Omental fat pad (tissue), 4 donors: Measurements from ENCODE around the gene CEP95. TPM values are rescaled to one million over a fixed set of nuclear protein-coding genes. Genes with fewer than 3 reads are reported as not detected.
"Not testable (repeated sequence)": the region's sequence is repeated elsewhere in the genome, so short reads cannot be mapped to it uniquely, and the experiment has no call there.

ENCODE experiments used
- ATAC-seq: fragments of 150-250 bp; one replicate; pipeline ENCODE4 v1.9.1; 2016; ENCODE audit warnings: mild to moderate bottlenecking, moderate library complexity; ENCODE audit not compliant: low FRiP score
- DNase-seq: peaks from one replicate; pipeline ENCODE4 v3.0.0-alpha.2; 2019; ENCODE audit warnings: low spot score
- CTCF ChIP-seq, 3 donors: fragments of 450-650 bp; IDR thresholded peaks; one replicate each; pipeline ENCODE4 v1.5.1; 2016 to 2017; ENCODE audit warnings: antibody characterized with exemption in 3 of 3, mild to moderate bottlenecking in 3 of 3, moderate library complexity in 2 of 3
- total RNA-seq, 4 donors: library from RNA; depleted of rRNA; stranded (reverse); fragments of >200 nt; gene quantifications; one replicate each; pipeline ENCODE4 v1.1.0, GENCODE V29; 2016

The CEP95 gene
- total RNA-seq, 4 donors from 2014 or later: 30.4 to 60.5 (median 41.3) TPM

GRCh38 chr17:64565563-64565962, 58.8 kb downstream of the CEP95 start:
- ATAC-seq (no peak), DNase-seq (no peak)
- no peak for TF ChIP-seq CTCF (IDR thresholded peaks at IDR 0.05)

- ATAC-seq (no peak), DNase-seq (no peak)
- no peak for TF ChIP-seq CTCF (IDR thresholded peaks at IDR 0.05)
Measured at GRCh38 chr17:64571746-64572145, 65.0 kb downstream of the CEP95 start.

GRCh38 chr17:64572682-64573154, 65.9 kb downstream of the CEP95 start:
- no peak for DNase-seq
- TF ChIP-seq CTCF (IDR thresholded peaks at IDR 0.05): no peak
- ATAC-seq: peak; percentile 37

- ATAC-seq (no peak), DNase-seq (no peak)
- no peak for TF ChIP-seq CTCF (IDR thresholded peaks at IDR 0.05)
Measured at GRCh38 chr17:64573214-64573613, 66.4 kb downstream of the CEP95 start.

GRCh38 chr17:64574646-64575045, 67.9 kb downstream of the CEP95 start:
- DNase-seq (no peak), ATAC-seq (no peak)
- no peak for TF ChIP-seq CTCF (IDR thresholded peaks at IDR 0.05)

- no peak for DNase-seq
- TF ChIP-seq CTCF (IDR thresholded peaks at IDR 0.05): no peak
- no peak for ATAC-seq
Measured at GRCh38 chr17:64575431-64575830, 68.7 kb downstream of the CEP95 start.

- not testable (repeated sequence) for DNase-seq, ATAC-seq
Measured at GRCh38 chr17:64577025-64577424, 70.2 kb downstream of the CEP95 start.

GRCh38 chr17:64579917-64580316, 73.1 kb downstream of the CEP95 start:
- no peak for TF ChIP-seq CTCF (IDR thresholded peaks at IDR 0.05)
- ATAC-seq (no peak), DNase-seq (no peak)
